Large intestine (tissue), 3 donors: ENCODE measurements around the gene TFB1M. TPM values are rescaled to one million over a fixed set of nuclear protein-coding genes. Genes with fewer than 3 reads are reported as not detected.
A peak's percentile ranks its signal among the peaks of the same experiment; 100 is the strongest.
"Not testable (repeated sequence)": the region's sequence is repeated elsewhere in the genome, so short reads cannot be mapped to it uniquely, and the experiment has no call there.

ENCODE experiments used
- DNase-seq, 2 donors: peaks; one replicate each; pipeline versions ENCODE4 v3.0.0 to v3.0.0-alpha.2; 2013
- H3K27ac ChIP-seq: one replicate; pipeline ENCODE4 v1.5.1; 2013; ENCODE audit warnings: low read length
- H3K27me3 ChIP-seq: 2 replicates; pipeline ENCODE4 v1.6.1; 2013; ENCODE audit warnings: low read length; ENCODE audit not compliant: control insufficient read depth, insufficient read depth
- H3K36me3 ChIP-seq: 2 replicates; pipeline ENCODE4 v1.6.1; 2013; ENCODE audit warnings: low read length; ENCODE audit not compliant: control insufficient read depth, insufficient read depth
- H3K4me1 ChIP-seq: one replicate; pipeline ENCODE4 v1.6.1; 2013; ENCODE audit warnings: low read length; ENCODE audit not compliant: control insufficient read depth, insufficient read depth
- H3K4me3 ChIP-seq: one replicate; pipeline ENCODE4 v1.5.1; 2013; ENCODE audit warnings: low read length
- H3K9me3 ChIP-seq: one replicate; pipeline ENCODE4 v1.6.1; 2013; ENCODE audit warnings: mild to moderate bottlenecking, low read depth, low read length, moderate library complexity; ENCODE audit not compliant: control insufficient read depth
- WGBS: methylation state at CpG from one replicate; pipeline ENCODE4 v1.1.5; 2013; ENCODE audit warnings: low lambda C conversion rate; ENCODE audit not compliant: insufficient coverage; 5-methylcytosine and 5-hydroxymethylcytosine counted together
- polyA plus RNA-seq: library from polyadenylated mRNA; unstranded; fragments of 120-200 nt; gene quantifications from one replicate; pipeline ENCODE4 v1.2.1, GENCODE V29; 2013

The TFB1M gene
- polyA plus RNA-seq, 1 donor: 17.8 TPM

GRCh38 chr6:155224618-155225017 lies 89.7 kb downstream of the TFB1M start:
- Histone ChIP-seq H3K27ac (peak overlapping the region; percentile 81), H3K4me3 (no peak overlapping the region), H3K9me3 (no peaks in the 10 kb centered on the region), H3K4me1 (peaks cover 12% of the 10 kb centered on the region), H3K36me3 (peaks cover 1% of the 10 kb centered on the region), H3K27me3 (no peaks in the 10 kb centered on the region)
- WGBS: 0% methylated on average over 1 of the region's 7 CpGs
- DNase-seq: no peak

GRCh38 chr6:155223646-155224451 lies 90.4 kb downstream of the TFB1M start:
- Histone ChIP-seq H3K36me3 (peaks cover 5% of the 10 kb centered on the region), H3K4me1 (peaks cover 12% of the 10 kb centered on the region), H3K9me3 (no peaks in the 10 kb centered on the region), H3K4me3 (no peak overlapping the region), H3K27ac (peak overlapping the region; percentile 81), H3K27me3 (no peaks in the 10 kb centered on the region)
- 16% methylated on average over 3 of the region's 12 CpGs for WGBS
- DNase-seq: peak; percentile 64 to 88

DNA sequence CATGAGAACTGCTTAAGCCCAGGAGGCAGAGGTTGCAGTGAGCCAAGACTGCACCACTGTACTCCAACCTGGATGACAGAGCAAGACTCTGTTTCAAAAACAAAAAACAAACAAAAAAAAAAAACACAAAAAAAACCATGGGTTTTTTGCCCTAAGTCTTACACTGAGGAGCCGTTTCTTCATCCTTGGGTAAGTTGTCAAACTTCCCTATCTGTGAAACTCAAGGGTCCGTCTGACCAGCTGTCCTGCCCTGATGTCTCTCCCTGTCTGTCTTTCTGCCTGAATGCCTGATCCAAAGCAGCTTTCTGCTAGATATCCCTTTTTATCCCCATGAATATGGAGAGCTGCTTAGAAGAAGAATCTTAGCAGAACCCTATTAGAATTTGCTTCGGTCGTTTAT lies 91.8 kb downstream of the TFB1M start:
- DNase-seq: no peak
- Histone ChIP-seq H3K27me3 (no peaks in the 10 kb centered on the region), H3K9me3 (no peaks in the 10 kb centered on the region), H3K27ac (no peak overlapping the region), H3K4me3 (no peak overlapping the region), H3K4me1 (peaks cover 12% of the 10 kb centered on the region), H3K36me3 (peaks cover 8% of the 10 kb centered on the region)
- 80% methylated on average over 2 of the region's 4 CpGs for WGBS

GRCh38 chr6:155221086-155221485 lies 93.2 kb downstream of the TFB1M start:
- no peak overlapping the region for H3K27ac ChIP-seq
- peaks cover 8% of the 10 kb centered on the region for H3K36me3 ChIP-seq
- WGBS: 80% methylated on average over 1 of the region's 4 CpGs
- H3K27me3 ChIP-seq: no peaks in the 10 kb centered on the region
- DNase-seq: no peak
- no peaks in the 10 kb centered on the region for H3K9me3 ChIP-seq
- peaks cover 12% of the 10 kb centered on the region for H3K4me1 ChIP-seq
- H3K4me3 ChIP-seq: no peak overlapping the region

GRCh38 chr6:155219858-155220301 lies 94.4 kb downstream of the TFB1M start:
- Histone ChIP-seq H3K9me3 (no peaks in the 10 kb centered on the region), H3K4me1 (peaks cover 12% of the 10 kb centered on the region), H3K27me3 (no peaks in the 10 kb centered on the region), H3K4me3 (no peak overlapping the region), H3K36me3 (peaks cover 8% of the 10 kb centered on the region), H3K27ac (no peak overlapping the region)
- DNase-seq: no peak
- no CpG with 5 or more reads among the region's 5 CpGs for WGBS

- no peak overlapping the region for H3K4me3 ChIP-seq
- 80% methylated on average over 1 of the region's 7 CpGs for WGBS
- H3K36me3 ChIP-seq: peaks cover 8% of the 10 kb centered on the region
- no peaks in the 10 kb centered on the region for H3K9me3 ChIP-seq
- no peak for DNase-seq
- H3K4me1 ChIP-seq: peaks cover 6% of the 10 kb centered on the region
- no peaks in the 10 kb centered on the region for H3K27me3 ChIP-seq
- no peak overlapping the region for H3K27ac ChIP-seq
These were observed 95.0 kb downstream of the TFB1M start for GRCh38 chr6:155219299-155219698.

GRCh38 chr6:155218711-155219110 lies 95.6 kb downstream of the TFB1M start:
- not testable (repeated sequence) for H3K27ac ChIP-seq, H3K4me1 ChIP-seq, H3K4me3 ChIP-seq, DNase-seq, H3K9me3 ChIP-seq, H3K27me3 ChIP-seq, H3K36me3 ChIP-seq
- no CpG with 5 or more reads among the region's 20 CpGs for WGBS

DNA sequence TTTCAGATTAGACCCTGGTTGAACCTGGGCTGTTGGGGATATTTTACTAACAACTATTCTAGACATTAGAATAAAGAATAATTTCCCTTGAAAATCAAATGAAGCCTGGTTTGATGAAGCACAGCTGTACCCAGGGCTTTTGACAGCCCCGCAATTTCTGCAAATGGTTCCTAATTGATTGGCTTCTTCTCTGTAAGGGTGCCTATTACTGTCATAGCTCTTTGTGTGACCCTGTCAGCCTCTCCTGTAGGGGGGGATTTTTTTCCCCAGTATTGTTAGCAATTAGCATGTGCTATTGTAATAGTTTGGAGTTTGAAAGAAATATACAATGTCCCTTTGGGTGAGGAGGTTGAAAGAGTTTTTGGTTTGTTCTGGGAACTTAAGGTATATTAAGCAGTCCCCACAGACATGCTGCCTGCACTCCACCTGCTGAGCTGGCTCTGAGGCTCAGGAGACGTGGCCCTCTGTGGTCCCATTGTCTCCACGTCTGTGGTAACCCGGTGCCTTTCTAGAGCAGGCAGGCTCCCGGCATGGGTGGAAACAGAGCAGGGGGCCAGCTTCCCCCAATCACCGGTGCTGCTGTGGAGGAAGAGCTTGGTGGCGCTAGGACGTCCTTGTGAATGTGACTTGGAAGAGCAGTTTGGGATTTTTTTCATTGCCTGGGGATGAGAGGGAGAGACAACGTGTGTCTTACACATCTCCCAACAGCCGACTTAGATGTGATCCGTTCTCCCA lies 97.8 kb downstream of the TFB1M start:
- H3K27me3 ChIP-seq: no peaks in the 10 kb centered on the region
- WGBS: no CpG with 5 or more reads among the region's 11 CpGs
- H3K36me3 ChIP-seq: peaks cover 24% of the 10 kb centered on the region
- no peaks in the 10 kb centered on the region for H3K9me3 ChIP-seq
- H3K27ac ChIP-seq: no peak overlapping the region
- no peak for DNase-seq
- H3K4me3 ChIP-seq: no peak overlapping the region
- H3K4me1 ChIP-seq: no peaks in the 10 kb centered on the region

- WGBS: no CpG with 5 or more reads among the region's 4 CpGs
These were observed 98.4 kb downstream of the TFB1M start for GRCh38 chr6:155215906-155216305.

DNA sequence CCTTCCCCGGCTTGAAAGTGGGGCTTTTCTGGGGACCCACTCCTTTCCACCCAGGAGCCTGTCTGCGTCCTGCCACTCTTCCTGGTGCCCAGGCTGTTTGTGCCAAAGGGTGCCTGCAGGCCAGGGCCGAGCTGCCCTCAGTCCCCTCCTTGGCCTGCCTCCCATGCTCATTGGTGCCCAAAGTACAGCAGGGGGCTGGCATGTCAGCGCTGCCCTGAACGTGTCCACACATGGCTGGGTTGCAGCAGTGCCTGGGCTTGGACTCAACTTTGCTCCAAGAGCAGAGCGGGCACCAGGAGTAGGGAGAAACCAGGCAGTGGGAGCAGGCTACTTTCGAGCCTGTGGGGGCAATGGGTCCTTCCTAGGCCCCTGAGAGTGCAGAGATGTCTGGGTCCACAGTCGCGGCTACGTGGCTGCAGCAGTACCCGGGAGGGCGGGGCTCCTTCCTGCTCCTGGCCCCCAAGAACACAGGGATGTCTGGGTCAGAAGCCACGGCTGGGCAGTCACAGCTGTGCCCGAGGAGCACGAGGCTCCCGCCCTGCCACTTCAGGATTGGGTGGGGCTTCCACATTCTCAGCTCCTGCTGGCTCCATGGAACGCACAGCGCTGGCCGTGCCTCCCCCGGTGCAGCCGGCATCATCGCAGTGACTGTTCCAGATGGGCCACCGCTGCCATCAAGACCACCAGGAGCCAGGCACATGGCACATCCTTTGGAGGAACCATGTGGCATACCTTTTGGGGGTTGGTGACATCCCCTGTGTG lies 100.5 kb downstream of the TFB1M start:
- Histone ChIP-seq H3K4me1 (no peaks in the 10 kb centered on the region), H3K9me3 (no peaks in the 10 kb centered on the region), H3K27ac (no peak overlapping the region), H3K4me3 (no peak overlapping the region), H3K27me3 (no peaks in the 10 kb centered on the region), H3K36me3 (peaks cover 25% of the 10 kb centered on the region)
- no CpG with 5 or more reads among the region's 23 CpGs for WGBS
- no peak for DNase-seq

More at GRCh38 chr6:155215906-155216305, 98.4 kb downstream of the TFB1M start:
- no peaks in the 10 kb centered on the region for H3K27me3 ChIP-seq
- no peak overlapping the region for H3K27ac ChIP-seq
- no peak overlapping the region for H3K4me3 ChIP-seq
- peaks cover 26% of the 10 kb centered on the region for H3K36me3 ChIP-seq
- no peak for DNase-seq
- no peaks in the 10 kb centered on the region for H3K4me1 ChIP-seq
- no peaks in the 10 kb centered on the region for H3K9me3 ChIP-seq
